Measurements from ENCODE around the gene CAMK2N1. TPM values are rescaled to one million over a fixed set of nuclear protein-coding genes. Genes with fewer than 3 reads are reported as not detected.

CAMK2N1 gene
- total and polyA plus RNA-seq, 2 of the 13 experiments (the other 11 are each of a cell fraction or from before 2014, with no cell fraction given): 38.0 to 38.6 TPM

GRCh38 chr1:20486457-20487235 lies 636 bp upstream of the CAMK2N1 start (continued):
- TF ChIP-seq AKNA (CRISPR knock-in tag; IDR thresholded peaks at IDR 0.05; ENCODE audit: borderline replicate concordance): no peak
- peak; percentile 55; the same call in 1 of the 2 replicates for TF ChIP-seq PRMT3 (CRISPR knock-in tag; IDR thresholded peaks at IDR 0.05; ENCODE audit: borderline replicate concordance, low read depth)
- peak; percentile 88 for TF ChIP-seq PHF21A (CRISPR knock-in tag; IDR thresholded peaks at IDR 0.05)
- TF ChIP-seq CBX5 (CRISPR knock-in tag; IDR thresholded peaks at IDR 0.05; ENCODE audit: borderline replicate concordance): no peak; the same call in 1 of the 2 replicates
- TF ChIP-seq SALL2 (CRISPR knock-in tag; IDR thresholded peaks at IDR 0.05): 0 out of 2 replicates have a peak, but pooled peaks have one; percentile 79
- TF ChIP-seq KDM3A (CRISPR knock-in tag; IDR thresholded peaks at IDR 0.05; ENCODE audit: low read depth): peak; percentile 86; the same call in 1 of the 2 replicates
- peak; percentile 76; the same call in 1 of the 2 replicates for TF ChIP-seq ZNF639 (CRISPR knock-in tag; conservative IDR thresholded peaks at IDR 0.05)
- no peak for TF ChIP-seq ZNF33A (CRISPR knock-in tag; IDR thresholded peaks at IDR 0.05; ENCODE audit: borderline replicate concordance)
- TF ChIP-seq ARID4A (CRISPR knock-in tag; IDR thresholded peaks at IDR 0.05; ENCODE audit: borderline replicate concordance): peak; percentile 74
- peak; percentile 69; the same call in 1 of the 2 replicates for TF ChIP-seq HOXA3 (CRISPR knock-in tag; IDR thresholded peaks at IDR 0.05)
- peak; percentile 84; the same call in 1 of the 2 replicates for TF ChIP-seq KLF12 (CRISPR knock-in tag; IDR thresholded peaks at IDR 0.05; ENCODE audit: borderline replicate concordance)
- TF ChIP-seq GTF3A (CRISPR knock-in tag; conservative IDR thresholded peaks at IDR 0.05): 0 out of 2 replicates have a peak, but pooled peaks have one; percentile 52
- TF ChIP-seq ZNF124 (CRISPR knock-in tag; IDR thresholded peaks at IDR 0.05): no peak; the same call in 1 of the 2 replicates
- peak; percentile 81; the same call in 1 of the 2 replicates for TF ChIP-seq ZFP41 (CRISPR knock-in tag; IDR thresholded peaks at IDR 0.05; ENCODE audit: borderline replicate concordance)
- peak; percentile 78 for TF ChIP-seq GABPB1 (CRISPR knock-in tag; IDR thresholded peaks at IDR 0.05)
- TF ChIP-seq ZNF549 (CRISPR knock-in tag; IDR thresholded peaks at IDR 0.05): no peak
